ENCODE measurements around the gene JAK2.
A peak's percentile ranks its signal among the peaks of the same experiment; 100 is the strongest.
"Not testable (repeated sequence)": the region's sequence is repeated elsewhere in the genome, so short reads cannot be mapped to it uniquely, and the experiment has no call there.

The JAK2 gene

GRCh38 chr9:5044160-5044559 lies 59.1 kb downstream of the JAK2 start:
- no peak for DNase-seq

DNA sequence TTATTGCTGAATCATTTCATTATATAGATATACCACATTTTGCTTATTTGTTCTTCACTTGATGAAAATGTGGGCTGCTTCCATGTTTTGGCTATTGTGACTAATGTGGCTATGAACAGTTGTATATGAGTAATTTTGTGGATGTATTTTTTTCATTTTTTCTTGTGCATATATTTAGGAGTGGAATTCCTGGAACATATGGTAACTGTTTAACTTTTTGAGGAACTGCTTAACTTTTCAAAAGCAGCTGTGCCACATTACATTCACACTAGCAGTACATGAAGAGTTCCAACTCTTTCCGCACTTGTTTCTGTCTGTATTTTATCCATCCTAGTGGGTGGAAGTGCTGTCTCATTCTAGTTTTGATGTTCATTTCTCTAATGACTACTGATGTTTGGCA lies 67.8 kb downstream of the JAK2 start:
- DNase-seq = no peak

- no peak for DNase-seq
Observed at GRCh38 chr9:5062631-5063030, 77.6 kb downstream of the JAK2 start.

GRCh38 chr9:5072871-5073270 lies 87.8 kb downstream of the JAK2 start:
- DNase-seq = no peak

- DNase-seq = peak; percentile 5
Observed at GRCh38 chr9:5073701-5074100, 88.6 kb downstream of the JAK2 start.

- no peak for DNase-seq
Observed at GRCh38 chr9:5085993-5086392, 100.9 kb downstream of the JAK2 start.

GRCh38 chr9:5089737-5090136 lies 104.7 kb downstream of the JAK2 start:
- no peak for DNase-seq

GRCh38 chr9:5095795-5096194 lies 110.7 kb downstream of the JAK2 start:
- DNase-seq = no peak

- no peak for DNase-seq
Observed at GRCh38 chr9:5099466-5099865, 114.4 kb downstream of the JAK2 start.

DNA sequence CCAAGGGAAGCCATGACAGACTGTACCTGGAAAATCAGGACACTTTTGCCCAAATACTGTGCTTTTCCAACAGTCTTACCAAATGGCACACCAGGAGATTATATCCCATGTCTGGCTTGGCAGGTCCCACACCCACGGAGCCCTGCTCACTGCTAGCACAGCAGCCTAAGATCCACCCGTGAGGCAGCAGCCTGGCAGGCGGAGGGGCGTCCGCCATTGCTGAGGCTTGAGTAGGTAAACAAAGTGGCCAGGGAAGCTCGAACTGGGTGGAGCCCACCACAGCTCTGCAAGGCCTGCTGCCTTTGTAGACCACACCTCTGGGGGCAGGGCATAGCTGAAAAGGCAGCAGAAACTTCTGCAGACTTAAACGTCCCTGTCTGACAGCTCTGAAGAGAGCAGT lies 116.1 kb downstream of the JAK2 start:
- DNase-seq = not testable (repeated sequence)

DNA sequence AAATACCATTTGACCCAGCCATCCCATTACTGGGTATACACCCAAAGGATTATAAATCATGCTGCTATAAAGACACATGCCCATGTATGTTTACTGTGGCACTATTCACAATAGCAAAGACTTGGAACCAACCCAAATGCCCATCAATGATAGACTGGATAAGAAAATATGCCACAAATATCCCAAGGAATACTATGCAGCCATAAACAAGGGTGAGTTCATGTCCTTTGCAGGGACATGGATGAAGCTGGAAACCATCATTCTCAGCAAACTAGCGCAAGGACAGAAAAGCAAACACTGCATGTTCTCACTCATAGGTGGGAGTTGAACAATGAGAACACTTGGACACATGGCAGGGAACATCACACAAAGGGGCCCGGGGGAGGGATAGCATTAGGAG lies 121.4 kb downstream of the JAK2 start:
- not testable (repeated sequence) for DNase-seq

- no peak for DNase-seq
Observed at GRCh38 chr9:5110867-5111681, 126.0 kb downstream of the JAK2 start.

- no peak for DNase-seq
Observed at GRCh38 chr9:5111696-5112095, 126.6 kb downstream of the JAK2 start.

GRCh38 chr9:5112109-5112592 lies 127.1 kb downstream of the JAK2 start:
- DNase-seq = no peak

GRCh38 chr9:5112646-5113045 lies 127.6 kb downstream of the JAK2 start:
- DNase-seq = no peak

DNA sequence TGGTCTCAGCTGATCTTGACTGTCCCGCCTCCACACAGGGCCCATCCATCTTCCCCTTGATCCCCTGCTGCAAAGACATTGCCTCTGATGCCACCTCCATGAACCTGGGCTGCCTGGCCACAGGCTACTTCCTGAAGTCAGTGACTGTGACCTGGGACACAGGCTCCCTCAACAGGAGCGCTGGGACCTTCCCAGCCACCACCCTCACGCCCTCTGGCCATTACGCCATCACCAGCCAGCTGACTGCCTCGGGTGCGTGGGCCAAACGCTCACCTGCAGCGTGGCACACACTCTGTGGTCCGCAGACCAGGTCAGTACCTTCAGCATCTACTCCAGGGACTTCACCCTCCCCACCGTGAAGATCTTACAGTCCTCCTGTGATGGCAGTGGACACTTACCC lies 128.5 kb downstream of the JAK2 start:
- DNase-seq = no peak

DNA sequence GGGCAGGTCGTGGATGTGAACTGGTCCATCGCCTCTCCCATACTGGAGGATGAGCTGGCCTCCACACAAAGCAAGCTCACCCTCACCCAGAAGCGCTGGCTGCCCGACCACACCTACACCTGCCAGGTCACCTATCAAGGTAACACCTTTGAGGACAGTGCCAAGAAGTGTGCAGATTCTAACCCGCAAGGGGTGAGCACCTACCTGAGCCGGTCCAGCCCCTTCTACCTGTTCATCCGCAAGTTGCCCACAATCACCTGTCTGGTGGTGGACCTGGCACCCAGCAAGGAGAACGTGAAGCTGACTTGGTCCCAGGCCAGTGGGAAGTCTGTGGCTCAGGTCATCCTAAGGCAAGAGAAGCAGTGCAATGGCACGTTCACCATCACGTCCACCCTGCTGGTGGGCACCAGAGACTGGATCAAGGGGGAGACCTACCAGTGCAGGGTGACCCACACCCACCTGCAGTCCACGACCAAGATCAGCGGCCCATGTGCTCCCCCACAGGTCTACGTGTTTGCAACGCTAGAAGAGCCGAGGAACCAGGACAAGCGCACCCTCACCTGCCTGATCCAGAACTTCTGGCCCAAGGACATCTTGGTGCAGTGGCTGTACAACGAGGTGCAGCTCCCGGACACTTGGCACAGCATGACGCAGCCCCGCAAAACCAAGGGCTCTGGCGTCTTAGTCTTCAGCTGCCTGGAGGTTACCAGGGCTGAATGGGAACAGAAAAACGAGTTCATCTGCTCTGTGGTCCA lies 129.1 kb downstream of the JAK2 start:
- no peak for DNase-seq

GRCh38 chr9:5122116-5122515 lies 137.0 kb downstream of the JAK2 start:
- DNase-seq = no peak

- no peak for DNase-seq
Observed at GRCh38 chr9:5122516-5122915, 137.4 kb downstream of the JAK2 start.

GRCh38 chr9:5140151-5140550 lies 155.1 kb downstream of the JAK2 start:
- DNase-seq = no peak

DNA sequence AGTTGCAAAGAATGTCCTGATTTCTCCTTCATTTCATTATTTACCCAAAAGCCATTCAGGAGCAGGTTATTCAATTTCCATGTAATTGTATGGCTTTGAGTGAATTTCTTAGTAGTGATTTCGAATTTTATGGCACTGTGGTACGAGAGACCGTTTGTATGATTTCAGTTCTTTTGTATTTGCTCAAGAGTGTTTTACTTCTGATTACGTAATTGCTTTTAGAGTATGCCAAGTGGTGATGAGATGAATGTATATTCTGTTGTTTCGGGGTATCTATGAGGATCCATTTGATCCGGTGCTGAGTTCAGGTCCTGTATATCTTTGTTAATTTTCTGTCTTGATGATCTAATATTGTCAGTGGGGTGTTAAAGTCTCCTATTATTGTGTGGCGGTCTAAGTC lies 159.1 kb downstream of the JAK2 start:
- no peak for DNase-seq

- DNase-seq = no peak
Observed at GRCh38 chr9:5146241-5146640, 161.2 kb downstream of the JAK2 start.

Data from NCI-H1694 treated with DMSO at 0.1 percent for 48 hours (cell line).